Lower lobe of right lung (tissue), 2 donors: Measurements from ENCODE around the gene RRP1B. TPM values are rescaled to one million over a fixed set of nuclear protein-coding genes. Genes with fewer than 3 reads are reported as not detected.
A peak's percentile ranks its signal among the peaks of the same experiment; 100 is the strongest.

ENCODE experiments used
- ATAC-seq, 2 donors: fragments of 200-7000 bp; cut with Tn5 transposase; one replicate each; pipeline ENCODE4 v1.9.1; 2020 to 2022; ENCODE audit warnings: mild to moderate bottlenecking in 2 of 2, moderate library complexity in 2 of 2
- DNase-seq: peaks from one replicate; pipeline ENCODE4 v3.0.0-alpha.2; 2020
- H3K27ac ChIP-seq: fragments of 200-600 bp; one replicate; pipeline ENCODE4 v1.8.0; 2022
- H3K27me3 ChIP-seq: fragments of 200-600 bp; one replicate; pipeline ENCODE4 v1.8.0; 2022; ENCODE audit warnings: low read depth
- H3K36me3 ChIP-seq: fragments of 200-600 bp; one replicate; pipeline ENCODE4 v1.8.0; 2022; ENCODE audit warnings: mild to moderate bottlenecking
- H3K4me1 ChIP-seq: fragments of 200-600 bp; one replicate; pipeline ENCODE4 v1.8.0; 2022
- H3K4me3 ChIP-seq: fragments of 200-600 bp; one replicate; pipeline ENCODE4 v1.8.0; 2022; ENCODE audit warnings: mild to moderate bottlenecking
- H3K9me3 ChIP-seq: fragments of 200-600 bp; one replicate; pipeline ENCODE4 v1.8.0; 2022
- CTCF ChIP-seq: fragments of 200-600 bp; IDR thresholded peaks from one replicate; pipeline ENCODE4 v1.8.0; 2022; ENCODE audit warnings: antibody characterized with exemption, mild to moderate bottlenecking
- intact Hi-C: fragments of 100-400 bp; cut with DNase I; formaldehyde crosslinking; loops from one replicate; pipeline ENCODE4 v1.11.0; 2022
- total RNA-seq: library from RNA; stranded (reverse); fragmentation: NEBNext Ultra II Directional; extraction: Animal tissue kit (Norgen Biotek cat#: 25700); gene quantifications from one replicate; pipeline ENCODE4 v1.2.1, GENCODE V29; 2021
- donor health status: DM: no; HTN: yes; CAD: no; lungs with severe emphysema.

The RRP1B gene
- total RNA-seq, 1 donor from 2014 or later: 18.1 TPM

GRCh38 chr21:43644071-43644470 is 15.3 kb upstream of the RRP1B start:
- intact Hi-C loops: no loop called here
- H3K27ac ChIP-seq: no peak overlapping the region
- H3K4me1 ChIP-seq: peaks cover 24% of the 10 kb centered on the region
- H3K27me3 ChIP-seq: no peaks in the 10 kb centered on the region
- TF ChIP-seq CTCF: no peak
- ATAC-seq (no peak), DNase-seq (no peak)
- H3K9me3 ChIP-seq: no peaks in the 10 kb centered on the region
- no peaks in the 10 kb centered on the region for H3K36me3 ChIP-seq
- H3K4me3 ChIP-seq: no peak overlapping the region

DNA sequence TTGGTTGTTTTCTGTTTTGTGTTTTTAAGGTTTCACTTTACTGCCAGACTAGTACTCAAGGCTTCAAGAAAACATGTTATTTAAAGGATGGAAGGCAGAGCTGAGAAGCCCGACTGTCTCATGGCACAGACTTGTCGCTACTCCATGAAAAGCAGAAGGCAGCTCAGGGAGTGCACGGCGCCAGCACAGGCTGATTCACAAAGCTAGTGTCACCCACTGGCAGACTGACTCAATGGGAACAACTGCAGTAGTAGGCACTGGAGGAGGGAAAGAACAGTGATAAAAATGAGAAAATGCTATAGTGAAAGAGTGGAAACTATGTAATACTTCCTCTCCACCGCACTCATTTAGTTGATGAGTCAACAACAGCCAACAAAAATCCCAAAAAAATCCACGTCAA is 14.8 kb upstream of the RRP1B start:
- Histone ChIP-seq H3K36me3 (no peaks in the 10 kb centered on the region), H3K9me3 (no peaks in the 10 kb centered on the region), H3K4me3 (no peak overlapping the region), H3K4me1 (peaks cover 24% of the 10 kb centered on the region), H3K27me3 (no peaks in the 10 kb centered on the region), H3K27ac (no peak overlapping the region)
- ATAC-seq: no peak
- no peak for TF ChIP-seq CTCF
- intact Hi-C loops: no loop called here
- DNase-seq: no peak

GRCh38 chr21:43645136-43645891 is 14.0 kb upstream of the RRP1B start:
- Histone ChIP-seq H3K4me3 (no peak overlapping the region), H3K9me3 (no peaks in the 10 kb centered on the region), H3K27ac (peak overlapping the region; percentile 52), H3K4me1 (peaks cover 20% of the 10 kb centered on the region), H3K36me3 (no peaks in the 10 kb centered on the region), H3K27me3 (no peaks in the 10 kb centered on the region)
- ATAC-seq: peak; percentile 86 to 92
- intact Hi-C loops: no loop called here
- peak; percentile 53 for TF ChIP-seq CTCF
- no peak for DNase-seq

- Histone ChIP-seq H3K27me3 (no peaks in the 10 kb centered on the region), H3K9me3 (no peaks in the 10 kb centered on the region), H3K4me1 (peaks cover 20% of the 10 kb centered on the region), H3K27ac (peak overlapping the region; percentile 52), H3K36me3 (no peaks in the 10 kb centered on the region), H3K4me3 (no peak overlapping the region)
- no peak for TF ChIP-seq CTCF
- intact Hi-C loops: no loop called here
- DNase-seq: no peak
- ATAC-seq: peak in 1 of 2 donors; percentile 25
These were observed 13.4 kb upstream of the RRP1B start for GRCh38 chr21:43645976-43646375.

DNA sequence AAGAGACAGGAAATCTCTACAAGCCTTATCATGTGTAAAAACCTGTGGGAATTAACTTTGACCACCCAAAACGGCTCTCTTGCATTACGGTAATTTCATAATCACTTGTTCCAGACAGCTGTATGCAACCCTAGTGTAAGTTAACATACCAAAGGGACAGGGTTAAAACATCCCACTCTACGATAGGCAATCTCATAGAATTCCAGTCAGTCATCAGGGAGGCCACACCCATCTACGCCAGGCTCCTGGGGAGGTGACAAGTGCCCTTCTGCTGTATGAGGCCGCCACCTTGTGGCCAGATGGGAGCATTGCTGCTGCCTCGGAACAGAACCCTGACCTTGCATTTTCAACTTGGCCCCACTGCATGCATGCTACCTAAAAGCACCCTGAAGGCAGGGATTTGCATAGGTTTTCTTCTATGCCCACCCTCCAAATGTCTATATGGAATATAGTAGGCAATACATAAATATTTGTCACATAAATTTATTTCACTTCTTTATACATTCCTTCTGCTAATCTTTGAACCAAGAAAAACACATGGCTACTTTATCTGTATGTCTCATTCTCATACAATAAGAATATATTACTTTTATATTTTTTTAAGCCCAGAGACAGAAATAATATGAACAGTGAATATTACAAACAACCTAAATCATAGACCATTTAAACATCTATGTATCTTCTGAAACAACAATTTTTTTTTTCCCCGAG is 12.7 kb upstream of the RRP1B start:
- Histone ChIP-seq H3K4me1 (peaks cover 20% of the 10 kb centered on the region), H3K36me3 (no peaks in the 10 kb centered on the region), H3K9me3 (no peaks in the 10 kb centered on the region), H3K27ac (peak overlapping the region; percentile 52), H3K4me3 (no peak overlapping the region), H3K27me3 (no peaks in the 10 kb centered on the region)
- peak; percentile 92 for DNase-seq
- peak; percentile 98 to 99 for ATAC-seq
- intact Hi-C loops: no loop called here
- TF ChIP-seq CTCF: peak; percentile 99
